ENCODE measurements around the gene EFCAB6.

Gene EFCAB6

DNA sequence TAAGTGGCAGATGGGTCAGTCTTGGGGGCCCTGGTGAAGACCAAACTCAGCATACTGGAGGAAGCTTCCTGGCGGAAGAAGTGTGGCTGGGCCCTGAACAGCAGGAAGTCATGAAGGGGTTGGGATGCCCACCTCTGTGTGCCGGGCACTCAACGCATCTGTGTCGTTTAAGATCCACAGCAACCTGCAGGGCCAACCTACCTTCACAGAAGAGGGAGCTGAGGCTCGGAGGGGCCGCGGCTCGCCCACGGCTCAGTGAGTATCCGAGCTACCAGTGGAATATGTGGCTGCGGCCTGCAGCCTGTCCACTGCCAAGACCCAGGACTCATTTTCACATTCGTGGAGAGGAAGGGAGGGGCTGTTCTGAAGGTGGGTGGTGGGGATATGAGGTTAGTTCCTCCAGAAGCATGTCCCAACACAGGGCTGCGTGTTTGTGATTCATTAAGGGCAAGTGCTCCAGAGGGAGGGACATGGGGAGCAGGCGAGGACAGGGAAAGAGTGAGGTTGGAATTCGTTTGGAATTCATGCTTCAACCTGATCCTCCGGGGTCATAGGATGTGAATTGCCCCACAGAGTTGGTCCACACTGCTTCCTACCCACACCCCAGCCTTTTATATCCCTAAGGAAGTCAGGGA is 300.7 kb downstream of the EFCAB6 start:
- Histone ChIP-seq H4K20me1 (ENCODE audit: insufficient read depth, low read length) (peaks cover 5% of the 10 kb centered on the region; the same call in 1 of the 2 replicates), H2AFZ (ENCODE audit: low read depth, low read length) (no peak overlapping the region), H3K4me2 (ENCODE audit: insufficient read depth, low read length) (no peak overlapping the region), H3K79me2 (ENCODE audit: insufficient read depth, low read length) (no peaks in the 10 kb centered on the region), H3K27me3 (ENCODE audit: insufficient read depth, low read length, poor library complexity) (no peaks in the 10 kb centered on the region), H3K36me3 (ENCODE audit: insufficient read depth, low read length) (no peaks in the 10 kb centered on the region), H3K4me1 (ENCODE audit: insufficient read depth, low read length) (no peaks in the 10 kb centered on the region), H3K27ac (ENCODE audit: low read length) (no peak overlapping the region), H3K9ac (ENCODE audit: low read depth, low read length) (no peak overlapping the region), H3K4me3 (ENCODE audit: low read depth in 1 of 2, low read length in 2 of 2) (no peak overlapping the region), H3K9me3 (ENCODE audit: insufficient read depth, low read length, severe bottlenecking) (no peaks in the 10 kb centered on the region)
- no peak for DNase-seq
- TF ChIP-seq, protein P1, sequence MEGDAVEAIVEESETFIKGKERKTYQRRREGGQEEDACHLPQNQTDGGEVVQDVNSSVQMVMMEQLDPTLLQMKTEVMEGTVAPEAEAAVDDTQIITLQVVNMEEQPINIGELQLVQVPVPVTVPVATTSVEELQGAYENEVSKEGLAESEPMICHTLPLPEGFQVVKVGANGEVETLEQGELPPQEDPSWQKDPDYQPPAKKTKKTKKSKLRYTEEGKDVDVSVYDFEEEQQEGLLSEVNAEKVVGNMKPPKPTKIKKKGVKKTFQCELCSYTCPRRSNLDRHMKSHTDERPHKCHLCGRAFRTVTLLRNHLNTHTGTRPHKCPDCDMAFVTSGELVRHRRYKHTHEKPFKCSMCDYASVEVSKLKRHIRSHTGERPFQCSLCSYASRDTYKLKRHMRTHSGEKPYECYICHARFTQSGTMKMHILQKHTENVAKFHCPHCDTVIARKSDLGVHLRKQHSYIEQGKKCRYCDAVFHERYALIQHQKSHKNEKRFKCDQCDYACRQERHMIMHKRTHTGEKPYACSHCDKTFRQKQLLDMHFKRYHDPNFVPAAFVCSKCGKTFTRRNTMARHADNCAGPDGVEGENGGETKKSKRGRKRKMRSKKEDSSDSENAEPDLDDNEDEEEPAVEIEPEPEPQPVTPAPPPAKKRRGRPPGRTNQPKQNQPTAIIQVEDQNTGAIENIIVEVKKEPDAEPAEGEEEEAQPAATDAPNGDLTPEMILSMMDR (IDR thresholded peaks at IDR 0.05; ENCODE audit: borderline replicate concordance, extremely low read depth, low read length, poor library complexity, severe bottlenecking) = no peak
- no peak for TF ChIP-seq EZH2 (IDR thresholded peaks at IDR 0.05; ENCODE audit: borderline replicate concordance, low read depth, low read length, severe bottlenecking)
- ATAC-seq (ENCODE audit: insufficient read depth, low read depth) = no peak

DNA sequence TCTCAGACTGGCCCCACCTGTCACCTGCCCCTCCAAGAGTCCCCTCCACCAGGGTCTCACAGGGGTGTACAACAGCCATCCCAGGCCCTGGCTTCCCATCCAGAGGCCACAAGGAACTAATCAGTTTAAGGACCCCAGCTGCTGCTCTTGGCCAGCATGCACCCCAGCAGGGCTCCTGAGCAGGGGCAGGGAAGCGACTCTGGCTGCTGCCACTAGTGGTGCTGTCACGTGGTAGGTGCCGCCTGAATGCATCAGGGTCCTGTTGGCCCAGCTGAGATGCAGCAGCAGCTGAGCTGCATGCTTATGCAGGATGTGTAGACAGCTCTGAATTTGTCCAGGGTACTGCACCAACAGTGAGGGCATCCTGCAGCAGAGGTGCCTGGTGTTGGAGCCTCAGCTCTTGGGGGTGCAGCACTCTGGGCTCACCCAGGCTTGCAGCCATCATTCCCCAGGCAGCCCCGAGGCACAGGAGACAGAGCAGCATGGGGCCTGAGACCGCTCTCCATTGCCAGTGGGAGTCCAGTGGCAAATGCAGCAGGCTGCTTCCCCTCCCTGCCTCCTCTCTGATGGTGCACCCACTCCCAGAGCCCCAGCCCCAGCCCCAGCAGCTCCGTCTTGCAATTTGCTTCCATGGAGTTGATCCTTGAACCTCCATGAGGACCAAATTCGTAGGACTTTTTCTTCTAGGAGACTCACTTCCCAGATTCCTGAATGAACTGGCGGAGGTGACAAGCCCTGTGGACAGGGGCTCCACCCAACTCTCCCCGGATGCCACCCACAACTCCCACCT is 301.6 kb downstream of the EFCAB6 start:
- Histone ChIP-seq H3K27me3 (ENCODE audit: insufficient read depth, low read length, poor library complexity) (no peaks in the 10 kb centered on the region), H3K27ac (ENCODE audit: low read length) (no peak overlapping the region), H3K4me1 (ENCODE audit: insufficient read depth, low read length) (no peaks in the 10 kb centered on the region), H3K4me2 (ENCODE audit: insufficient read depth, low read length) (no peak overlapping the region), H3K9ac (ENCODE audit: low read depth, low read length) (no peak overlapping the region), H3K9me3 (ENCODE audit: insufficient read depth, low read length, severe bottlenecking) (no peaks in the 10 kb centered on the region), H3K4me3 (ENCODE audit: low read depth in 1 of 2, low read length in 2 of 2) (no peak overlapping the region), H3K79me2 (ENCODE audit: insufficient read depth, low read length) (no peaks in the 10 kb centered on the region), H2AFZ (ENCODE audit: low read depth, low read length) (no peak overlapping the region), H4K20me1 (ENCODE audit: insufficient read depth, low read length) (peaks cover 3% of the 10 kb centered on the region; the same call in 1 of the 2 replicates), H3K36me3 (ENCODE audit: insufficient read depth, low read length) (no peaks in the 10 kb centered on the region)
- TF ChIP-seq, protein P1 (IDR thresholded peaks at IDR 0.05; ENCODE audit: borderline replicate concordance, extremely low read depth, low read length, poor library complexity, severe bottlenecking) = no peak
- no peak for TF ChIP-seq EZH2 (IDR thresholded peaks at IDR 0.05; ENCODE audit: borderline replicate concordance, low read depth, low read length, severe bottlenecking)
- ATAC-seq (ENCODE audit: insufficient read depth, low read depth) (no peak), DNase-seq (no peak)

DNA sequence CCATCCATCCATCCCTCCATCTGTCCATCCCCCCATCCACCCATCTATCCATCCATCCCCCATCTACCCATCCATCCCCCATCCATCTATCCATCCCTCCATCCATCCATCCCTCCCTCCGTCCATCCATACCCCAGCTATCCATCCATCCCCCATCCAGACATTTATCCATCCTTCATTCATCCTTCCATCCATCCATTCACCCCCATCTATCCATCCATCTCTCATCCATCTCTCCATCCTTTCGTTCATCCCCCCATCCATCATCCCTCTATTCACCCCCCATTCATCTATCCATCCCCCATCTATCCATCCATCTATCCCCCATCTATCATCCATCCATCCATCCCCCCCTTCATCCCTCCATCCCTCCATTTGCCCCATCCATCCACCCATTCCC is 302.8 kb downstream of the EFCAB6 start:
- no peak overlapping the region for H3K4me3 ChIP-seq (ENCODE audit: low read depth in 1 of 2, low read length in 2 of 2)
- no peak overlapping the region for H3K9ac ChIP-seq (ENCODE audit: low read depth, low read length)
- no peaks in the 10 kb centered on the region for H3K9me3 ChIP-seq (ENCODE audit: insufficient read depth, low read length, severe bottlenecking)
- TF ChIP-seq EZH2 (IDR thresholded peaks at IDR 0.05; ENCODE audit: borderline replicate concordance, low read depth, low read length, severe bottlenecking) = no peak
- TF ChIP-seq, protein P1 (IDR thresholded peaks at IDR 0.05; ENCODE audit: borderline replicate concordance, extremely low read depth, low read length, poor library complexity, severe bottlenecking) = no peak
- no peaks in the 10 kb centered on the region for H3K36me3 ChIP-seq (ENCODE audit: insufficient read depth, low read length)
- no peak for DNase-seq
- no peaks in the 10 kb centered on the region for H3K27me3 ChIP-seq (ENCODE audit: insufficient read depth, low read length, poor library complexity)
- H2AFZ ChIP-seq (ENCODE audit: low read depth, low read length) = no peak overlapping the region
- H3K27ac ChIP-seq (ENCODE audit: low read length) = no peak overlapping the region
- no peaks in the 10 kb centered on the region for H3K79me2 ChIP-seq (ENCODE audit: insufficient read depth, low read length)
- H3K4me1 ChIP-seq (ENCODE audit: insufficient read depth, low read length) = no peaks in the 10 kb centered on the region
- no peak for ATAC-seq (ENCODE audit: insufficient read depth, low read depth)
- H3K4me2 ChIP-seq (ENCODE audit: insufficient read depth, low read length) = no peak overlapping the region
- no peaks in the 10 kb centered on the region for H4K20me1 ChIP-seq (ENCODE audit: insufficient read depth, low read length)
